Forelimb muscle (tissue), 1 donor: Measurements from ENCODE around the gene CALHM6. TPM values are rescaled to one million over a fixed set of nuclear protein-coding genes. Genes with fewer than 3 reads are reported as not detected.

Experiments used
- DNase-seq: peaks from one replicate; pipeline ENCODE4 v3.0.0-alpha.2; 2013; ENCODE audit warnings: low read depth
- polyA plus RNA-seq: library from polyadenylated mRNA; unstranded; fragments of 120-200 nt; gene quantifications from one replicate; pipeline ENCODE4 v1.2.1, GENCODE V29; 2013; ENCODE audit not compliant: insufficient read length

CALHM6 gene
- polyA plus RNA-seq, 1 donor, result 1.5 TPM

GRCh38 chr6:116445102-116445501, 16.1 kb upstream of the CALHM6 start:
- DNase-seq, result no peak

GRCh38 chr6:116446399-116446798, 14.8 kb upstream of the CALHM6 start:
- DNase-seq, result no peak

GRCh38 chr6:116447052-116447451, 14.1 kb upstream of the CALHM6 start:
- no peak for DNase-seq

- no peak for DNase-seq
Measured at GRCh38 chr6:116447496-116448011, 13.6 kb upstream of the CALHM6 start.

GRCh38 chr6:116449565-116449964, 11.6 kb upstream of the CALHM6 start:
- no peak for DNase-seq

- no peak for DNase-seq
Measured at GRCh38 chr6:116450185-116450710, 10.9 kb upstream of the CALHM6 start.

- DNase-seq, result no peak
Measured at GRCh38 chr6:116450769-116451740, 10.1 kb upstream of the CALHM6 start.

GRCh38 chr6:116451916-116452315, 9.3 kb upstream of the CALHM6 start:
- no peak for DNase-seq

GRCh38 chr6:116452531-116452930, 8.6 kb upstream of the CALHM6 start:
- no peak for DNase-seq

- DNase-seq, result no peak
Measured at GRCh38 chr6:116456106-116456505, 5.1 kb upstream of the CALHM6 start.

- DNase-seq, result no peak
Measured at GRCh38 chr6:116456927-116457326, 4.2 kb upstream of the CALHM6 start.

- no peak for DNase-seq
Measured at GRCh38 chr6:116458264-116458663, 2.9 kb upstream of the CALHM6 start.

- no peak for DNase-seq
Measured at GRCh38 chr6:116459927-116460326, 1.2 kb upstream of the CALHM6 start.

- DNase-seq, result no peak
Measured at GRCh38 chr6:116461932-116462885, 1.0 kb downstream of the CALHM6 start.

GRCh38 chr6:116463301-116463700, 2.1 kb downstream of the CALHM6 start:
- DNase-seq, result no peak

GRCh38 chr6:116465246-116465645, 4.1 kb downstream of the CALHM6 start:
- no peak for DNase-seq

GRCh38 chr6:116467096-116467495, 5.9 kb downstream of the CALHM6 start:
- no peak for DNase-seq

- DNase-seq, result no peak
Measured at GRCh38 chr6:116467514-116467913, 6.3 kb downstream of the CALHM6 start.

- no peak for DNase-seq
Measured at GRCh38 chr6:116468293-116468692, 7.1 kb downstream of the CALHM6 start.

- DNase-seq, result no peak
Measured at GRCh38 chr6:116471531-116471930, 10.4 kb downstream of the CALHM6 start.

- DNase-seq, result no peak
Measured at GRCh38 chr6:116472706-116473105, 11.5 kb downstream of the CALHM6 start.

- DNase-seq, result no peak
Measured at GRCh38 chr6:116475141-116475540, 14.0 kb downstream of the CALHM6 start.
